Kidney capillary endothelial cell (primary cell): ENCODE results near the gene NR1H2.

Experiments used
- DNase-seq: peaks from one replicate; pipeline ENCODE4 v3.0.0-alpha.2; 2018; ENCODE audit warnings: low spot score

NR1H2 gene

DNA sequence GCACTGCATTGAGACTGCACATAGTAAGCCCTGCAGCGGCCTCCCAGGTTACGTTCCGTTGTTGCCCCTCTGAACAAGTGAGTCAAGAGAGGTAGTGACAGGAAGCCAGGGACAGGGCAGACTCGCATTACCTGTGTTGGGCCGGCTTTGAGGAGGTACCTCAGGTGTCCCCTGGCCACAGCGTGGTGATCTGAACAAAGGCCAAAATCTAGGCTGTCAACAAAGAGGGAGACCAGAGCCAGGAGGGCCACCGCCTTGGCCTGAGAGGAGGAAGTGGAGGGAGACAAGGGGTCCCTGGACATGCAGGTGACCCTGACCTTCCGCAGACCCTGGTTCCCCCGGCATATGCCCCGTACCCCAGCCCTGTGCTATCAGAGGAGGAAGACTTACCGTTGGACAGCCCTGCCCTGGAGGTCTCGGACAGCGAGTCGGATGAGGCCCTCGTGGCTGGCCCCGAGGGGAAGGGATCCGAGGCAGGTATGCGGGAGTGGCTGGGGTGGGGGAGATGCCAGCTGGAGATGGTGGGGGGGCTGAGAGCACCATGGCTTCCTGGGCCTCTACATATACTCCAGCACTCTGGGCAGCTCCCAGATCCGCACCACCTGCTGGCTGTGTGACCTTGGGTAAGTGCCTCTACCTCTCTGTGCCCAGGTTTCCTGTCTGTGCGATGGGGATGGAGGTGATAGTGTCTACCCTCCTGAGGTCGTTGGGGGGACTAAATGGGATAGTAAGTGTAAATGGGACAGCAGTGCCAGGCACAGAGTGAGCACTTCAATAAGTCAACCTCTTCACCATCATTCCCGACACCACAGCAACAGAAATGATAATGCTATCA is 47.2 kb downstream of the NR1H2 start:
- DNase-seq, result no peak

DNA sequence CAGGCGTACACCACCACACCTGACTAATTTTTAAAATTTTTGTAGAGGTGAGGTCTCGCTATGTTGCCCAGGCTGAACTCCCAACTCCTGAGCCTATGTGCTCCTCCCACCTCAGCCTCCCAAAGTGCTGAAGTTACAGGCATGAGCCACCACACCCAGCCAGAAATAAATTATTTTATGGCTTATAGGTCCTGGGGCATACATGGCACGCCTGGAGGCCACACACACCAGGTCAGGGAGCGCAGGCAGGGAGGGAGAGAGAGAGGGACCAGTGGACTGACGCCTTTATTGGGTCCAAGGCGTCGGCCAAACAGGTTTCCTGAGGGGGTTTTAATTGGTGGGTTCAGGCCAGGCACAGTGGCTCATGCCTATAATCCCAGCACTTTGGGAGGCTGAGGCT is 49.3 kb downstream of the NR1H2 start:
- no peak for DNase-seq

DNA sequence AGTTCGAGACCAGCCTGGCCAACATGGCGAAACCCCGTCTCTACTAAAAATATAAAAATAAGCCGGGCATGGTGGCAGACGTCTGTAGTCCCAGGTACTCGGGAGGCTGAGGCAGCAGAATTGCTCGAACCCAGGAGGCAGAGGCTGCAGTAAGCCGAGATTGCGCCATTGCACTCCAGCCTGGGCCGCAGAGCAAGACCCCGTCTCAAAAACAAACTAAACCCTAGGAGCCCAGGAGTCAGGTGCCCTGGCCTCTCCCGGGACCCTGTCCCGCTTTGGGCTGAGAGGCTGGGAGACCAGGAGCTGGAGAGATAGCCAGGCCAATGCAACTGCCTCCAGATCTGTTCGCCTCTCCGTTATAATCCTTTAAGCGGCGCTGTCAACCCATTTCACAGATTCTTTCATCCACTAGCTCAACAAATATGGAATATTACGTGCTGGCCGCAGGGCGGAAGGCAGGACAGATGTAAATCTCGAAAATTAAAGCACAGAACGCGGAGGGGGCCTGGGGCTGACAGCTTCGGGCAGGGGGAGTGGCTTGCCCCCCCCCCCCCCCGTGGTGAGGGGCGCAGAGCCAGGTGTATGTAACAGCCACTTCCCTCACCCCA is 51.2 kb downstream of the NR1H2 start:
- DNase-seq, result no peak

DNA sequence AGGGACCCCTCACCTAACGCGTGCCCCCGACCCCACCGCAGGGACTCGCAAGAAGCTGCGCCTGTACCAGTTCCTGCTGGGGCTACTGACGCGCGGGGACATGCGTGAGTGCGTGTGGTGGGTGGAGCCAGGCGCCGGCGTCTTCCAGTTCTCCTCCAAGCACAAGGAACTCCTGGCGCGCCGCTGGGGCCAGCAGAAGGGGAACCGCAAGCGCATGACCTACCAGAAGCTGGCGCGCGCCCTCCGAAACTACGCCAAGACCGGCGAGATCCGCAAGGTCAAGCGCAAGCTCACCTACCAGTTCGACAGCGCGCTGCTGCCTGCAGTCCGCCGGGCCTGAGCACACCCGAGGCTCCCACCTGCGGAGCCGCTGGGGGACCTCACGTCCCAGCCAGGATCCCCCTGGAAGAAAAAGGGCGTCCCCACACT is 51.8 kb downstream of the NR1H2 start:
- DNase-seq, result no peak

DNA sequence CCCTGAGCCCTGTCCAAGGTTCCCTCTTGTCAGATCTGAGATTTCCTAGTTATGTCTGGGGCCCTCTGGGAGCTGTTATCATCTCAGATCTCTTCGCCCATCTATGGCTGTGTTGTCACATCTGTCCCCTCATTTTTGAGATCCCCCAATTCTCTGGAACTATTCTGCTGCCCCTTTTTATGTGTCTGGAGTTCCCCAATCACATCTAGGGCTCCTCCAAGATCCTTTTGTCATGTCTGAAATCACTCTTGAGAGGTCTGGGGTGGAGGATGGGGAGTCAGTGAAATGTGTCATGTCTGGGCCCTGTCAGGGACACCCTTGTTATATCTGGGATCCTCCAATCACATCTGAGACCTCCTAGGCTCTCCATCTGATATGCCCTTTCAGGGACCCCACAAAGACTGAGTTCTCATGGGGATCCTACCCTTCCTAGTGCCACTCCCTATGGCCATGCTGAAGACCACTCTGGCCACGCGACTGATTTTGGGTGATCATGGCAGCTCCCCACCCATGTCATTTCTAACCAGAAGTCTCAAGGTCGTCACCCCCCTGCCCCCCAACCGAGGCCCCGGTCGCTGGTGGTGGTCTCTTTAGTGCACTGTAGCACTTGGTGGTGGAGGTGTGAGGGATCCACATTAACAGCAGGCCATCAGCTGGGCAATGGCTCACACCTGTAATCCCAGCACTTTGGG is 52.7 kb downstream of the NR1H2 start:
- DNase-seq, result no peak

DNA sequence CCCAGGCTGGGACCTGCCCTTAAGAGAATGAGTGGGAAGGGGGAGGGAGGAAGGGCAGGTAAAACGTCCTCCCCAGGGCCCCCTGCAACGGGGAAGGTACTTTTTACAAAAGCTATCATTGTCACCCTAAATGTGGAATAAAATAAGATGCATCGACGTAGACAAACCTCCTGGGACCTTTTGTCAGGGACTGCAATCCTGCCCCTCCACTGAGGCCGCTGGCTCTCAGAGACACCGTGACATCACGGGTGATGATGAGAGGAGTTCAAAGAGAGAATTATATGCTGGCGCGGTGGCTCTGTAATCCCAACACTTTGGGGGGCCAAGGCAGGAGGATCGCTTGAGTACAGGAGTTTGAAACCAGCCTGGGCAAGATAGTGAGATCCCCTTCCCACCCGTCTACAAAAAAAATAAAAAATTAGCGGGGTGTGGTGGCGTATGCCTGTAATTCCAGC is 54.7 kb downstream of the NR1H2 start:
- no peak for DNase-seq

DNA sequence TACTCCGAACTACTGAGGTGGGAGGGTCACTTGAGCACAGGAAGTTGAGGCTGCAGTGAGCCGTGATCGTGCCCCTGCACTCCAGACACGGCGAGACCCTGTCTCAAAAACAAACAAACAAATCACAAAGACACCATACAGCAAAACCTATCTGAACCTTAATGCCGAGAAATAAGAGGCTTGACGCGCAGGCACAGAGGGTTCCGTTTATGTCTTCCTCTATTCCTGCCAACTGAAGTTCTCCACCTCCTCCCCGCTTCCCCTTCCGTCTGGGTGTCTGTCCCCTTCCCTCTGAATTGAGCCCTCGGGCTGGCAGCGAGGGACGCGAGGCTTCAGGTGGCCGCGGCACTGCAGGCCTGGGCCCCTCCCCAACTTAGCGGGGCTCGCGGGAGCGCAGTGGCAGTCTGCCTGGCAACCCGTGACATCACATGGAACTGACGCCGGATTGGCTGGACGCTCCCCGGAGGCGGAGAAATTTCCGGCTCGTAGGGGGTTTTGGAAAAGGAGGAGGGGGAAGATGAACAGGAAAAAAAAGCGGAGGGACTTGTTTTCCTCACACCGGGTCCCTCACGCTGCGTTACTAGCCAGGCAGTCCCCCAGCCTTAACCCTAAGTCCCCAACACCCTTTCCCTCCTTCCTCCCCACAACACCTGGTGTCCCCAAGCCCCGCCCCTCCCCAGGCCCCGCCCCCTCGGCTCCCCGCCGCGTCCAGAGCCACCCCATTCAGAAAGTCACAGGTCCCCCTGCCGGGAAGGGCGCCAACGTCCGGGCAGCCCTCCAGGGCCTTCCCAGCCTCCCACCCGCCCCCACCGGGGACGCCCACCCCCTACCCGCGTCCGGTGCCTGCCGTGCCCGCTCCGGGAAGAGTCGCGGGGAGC is 55.3 kb downstream of the NR1H2 start:
- DNase-seq, result peak; percentile 54

DNA sequence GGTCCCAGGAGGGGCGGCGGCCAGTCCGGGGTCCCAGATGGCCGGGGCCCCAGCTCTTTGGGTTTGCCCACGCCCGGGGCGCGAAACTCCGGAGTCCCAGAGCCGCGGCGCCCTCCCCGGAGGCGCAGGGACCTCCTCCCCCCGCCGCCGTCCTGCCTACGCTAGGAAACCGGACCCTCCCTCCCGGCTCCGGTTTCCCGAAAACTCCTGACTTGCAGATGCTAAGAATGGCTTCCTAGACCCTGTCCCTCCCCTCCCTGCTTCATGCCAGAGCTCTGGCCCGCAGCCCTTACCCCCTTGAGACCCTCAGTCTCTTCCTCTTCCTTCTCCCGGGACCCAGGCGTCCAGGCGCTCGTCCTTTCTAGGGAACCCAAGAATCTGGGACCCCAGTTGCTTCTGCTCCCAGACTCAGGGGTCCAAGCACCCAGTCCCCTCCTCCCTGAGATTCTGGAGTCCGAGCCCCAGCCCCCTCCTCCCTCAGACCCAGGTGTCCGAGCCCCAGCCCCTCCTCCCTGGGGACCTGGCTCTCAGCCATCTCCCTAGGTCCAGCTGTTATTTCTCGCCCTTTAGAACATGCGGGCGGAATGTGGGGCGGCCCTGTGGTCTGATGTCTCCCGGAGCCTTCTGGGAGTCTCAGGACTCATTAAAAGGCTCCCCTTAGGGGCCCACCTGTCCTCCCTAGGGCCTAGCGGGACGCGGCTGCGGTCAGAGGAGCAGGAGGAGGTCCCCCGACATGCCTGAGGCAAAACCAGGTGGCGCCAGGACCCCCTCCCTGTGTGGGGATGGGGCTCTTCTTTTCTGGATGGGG is 56.2 kb downstream of the NR1H2 start, which contains the start of gene MYBPC2:
Gene MYBPC2 (plus strand): TSS at position 672 of the 808 bp plus-strand sequence. CDS start 62 bp downstream, at position 734.
- DNase-seq, result no peak
